ENCODE results near the gene FAM187B.

FAM187B gene

DNA sequence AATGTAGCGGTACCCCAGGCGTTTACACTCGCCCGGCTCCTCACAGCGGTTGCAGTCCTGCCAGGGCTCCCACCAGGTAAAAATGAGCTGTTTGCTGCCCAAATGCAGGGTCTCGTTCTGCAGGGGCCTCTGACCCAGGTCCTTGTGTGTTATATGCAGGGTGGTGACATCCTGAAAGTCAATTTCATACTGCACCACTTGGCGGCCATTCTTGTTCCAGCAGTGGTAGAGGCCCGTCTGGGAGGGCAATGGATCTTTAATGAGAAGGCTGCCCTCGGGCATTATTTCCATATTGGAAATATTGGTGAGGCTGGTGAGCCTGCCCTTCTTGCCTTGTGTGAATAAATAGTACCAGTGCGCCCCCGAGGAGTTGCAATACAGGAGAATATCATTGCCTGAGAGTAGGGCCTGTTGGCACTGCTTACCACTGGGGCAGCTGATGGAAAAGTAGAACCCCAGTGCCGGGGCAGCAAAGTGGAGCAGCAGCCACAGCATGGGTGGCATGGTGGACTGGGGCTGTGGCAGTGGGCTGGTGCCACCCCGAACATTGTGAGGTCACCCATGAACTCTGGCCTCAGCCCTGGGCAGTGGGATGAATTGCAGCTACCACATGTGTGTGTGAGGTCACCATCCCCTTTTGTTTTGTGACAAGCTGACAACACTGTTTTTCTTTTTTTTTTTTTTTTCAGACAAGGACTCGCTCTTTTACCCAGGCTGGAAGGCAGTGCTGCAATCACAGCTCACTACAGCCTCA is at the start of gene FAM187B:
FAM187B (minus strand) TSS at position 563 of the 754 bp plus-strand sequence; CDS start at position 504, 59 bp downstream.
- H3K27me3 ChIP-seq (ENCODE audit: low read depth): no peaks in the 10 kb centered on the region
- H3K4me3 ChIP-seq: no peak within 1 kb of the TSS
- DNase-seq (ENCODE audit: low spot score in 2 of 2): no peak
- no peaks in the 10 kb centered on the region for H3K36me3 ChIP-seq (replicated peaks)
- peaks cover 7% of the 10 kb centered on the region for H3K4me1 ChIP-seq
- in situ Hi-C loops (cut with MboI; ENCODE audit: low sequenced_read_pairs): no loop called here
- H3K9me3 ChIP-seq: no peaks in the 10 kb centered on the region

DNA sequence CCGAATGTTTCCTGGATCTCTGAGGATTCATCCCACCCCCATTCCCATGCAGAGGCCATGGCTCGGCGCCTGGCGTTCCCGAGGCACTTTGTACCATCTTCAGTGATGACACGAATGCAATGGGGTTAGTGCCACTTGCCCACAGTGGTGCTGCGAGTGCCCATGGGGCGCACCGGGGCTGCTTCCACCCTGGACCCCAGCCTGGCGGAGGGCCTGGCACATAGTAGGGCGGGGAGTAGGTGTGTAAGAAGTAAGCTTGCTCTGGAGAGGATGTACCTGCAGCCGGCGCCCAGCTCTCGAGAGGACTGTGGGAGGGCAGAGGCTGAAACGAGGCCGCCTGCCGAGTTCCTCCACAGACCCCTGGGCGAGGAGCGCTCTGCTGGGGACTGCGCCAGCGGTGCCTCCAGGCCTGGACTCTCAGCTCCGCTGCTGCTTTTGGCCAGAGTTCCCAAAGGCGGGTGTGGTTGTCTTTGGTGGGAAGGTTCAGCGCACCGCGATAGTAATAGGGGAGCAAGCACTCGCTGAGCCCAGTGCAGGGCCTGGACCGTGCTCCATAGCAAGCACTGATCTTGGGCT is 48.3 kb upstream of the FAM187B start:
- H3K4me1 ChIP-seq: no peaks in the 10 kb centered on the region
- no peak overlapping the region for H3K4me3 ChIP-seq
- no peaks in the 10 kb centered on the region for H3K9me3 ChIP-seq
- in situ Hi-C loops (cut with MboI; ENCODE audit: low sequenced_read_pairs): no loop called here
- peaks cover 27% of the 10 kb centered on the region for H3K36me3 ChIP-seq (replicated peaks)
- peaks cover 3% of the 10 kb centered on the region for H3K27me3 ChIP-seq (ENCODE audit: low read depth)
- no peak for DNase-seq (ENCODE audit: low spot score in 2 of 2)

DNA sequence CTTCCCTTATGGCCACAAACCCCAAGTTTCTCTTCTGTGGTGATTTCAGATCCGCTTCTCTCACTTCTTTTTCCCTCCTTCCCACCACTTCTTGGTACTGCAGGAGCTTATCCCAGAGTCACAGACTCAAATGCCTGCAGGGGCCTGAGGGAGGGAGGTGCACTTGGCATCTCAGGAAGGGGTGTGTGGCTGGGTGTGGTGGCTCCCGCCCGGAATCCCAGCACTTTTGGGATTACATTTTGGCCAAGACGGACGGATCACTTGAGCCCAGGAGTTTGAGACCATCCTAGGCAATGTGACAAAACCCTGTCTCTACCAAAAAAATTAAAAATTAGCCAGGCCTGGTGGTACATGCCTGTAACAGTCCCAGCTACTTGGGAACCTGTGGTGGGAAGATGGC is 45.8 kb upstream of the FAM187B start:
- no peaks in the 10 kb centered on the region for H3K4me1 ChIP-seq
- H3K27me3 ChIP-seq (ENCODE audit: low read depth): no peaks in the 10 kb centered on the region
- no peak overlapping the region for H3K4me3 ChIP-seq
- in situ Hi-C loops (cut with MboI; ENCODE audit: low sequenced_read_pairs): no loop called here
- H3K36me3 ChIP-seq (replicated peaks): peaks cover 46% of the 10 kb centered on the region
- no peak for DNase-seq (ENCODE audit: low spot score in 2 of 2)
- H3K9me3 ChIP-seq: no peaks in the 10 kb centered on the region

DNA sequence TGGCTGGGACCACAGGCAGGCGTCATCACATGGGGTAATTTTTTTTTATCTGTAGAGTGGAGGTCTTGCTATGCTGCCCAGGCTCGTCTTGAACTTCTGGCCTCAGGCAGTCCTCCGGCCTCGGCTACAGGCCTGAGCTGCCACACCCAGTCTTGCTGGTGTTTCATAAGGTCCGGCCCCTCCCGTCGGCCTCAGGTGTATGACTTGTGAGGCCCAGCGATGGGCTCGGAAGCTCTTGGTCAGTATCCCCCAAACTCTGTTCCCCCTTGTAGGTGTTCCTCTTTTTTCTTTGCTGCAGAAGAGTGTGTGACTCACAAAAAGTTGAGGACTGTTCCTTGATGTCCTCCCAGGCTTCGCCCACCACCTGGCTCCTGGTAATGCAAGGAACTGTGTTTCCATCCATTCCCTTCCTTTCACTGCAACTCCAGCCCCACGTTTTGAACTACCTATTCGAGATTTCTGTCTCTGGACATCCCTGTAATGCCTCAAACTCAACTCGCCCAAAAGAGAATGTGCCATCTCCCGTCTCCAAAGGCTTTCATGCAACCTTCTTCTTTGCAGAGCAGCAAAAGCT is 45.2 kb upstream of the FAM187B start:
- in situ Hi-C loops (cut with MboI; ENCODE audit: low sequenced_read_pairs): no loop called here
- Histone ChIP-seq H3K36me3 (replicated peaks) (peaks cover 46% of the 10 kb centered on the region), H3K27me3 (ENCODE audit: low read depth) (no peaks in the 10 kb centered on the region), H3K9me3 (no peaks in the 10 kb centered on the region), H3K4me1 (no peaks in the 10 kb centered on the region), H3K4me3 (no peak overlapping the region)
- no peak for DNase-seq (ENCODE audit: low spot score in 2 of 2)

DNA sequence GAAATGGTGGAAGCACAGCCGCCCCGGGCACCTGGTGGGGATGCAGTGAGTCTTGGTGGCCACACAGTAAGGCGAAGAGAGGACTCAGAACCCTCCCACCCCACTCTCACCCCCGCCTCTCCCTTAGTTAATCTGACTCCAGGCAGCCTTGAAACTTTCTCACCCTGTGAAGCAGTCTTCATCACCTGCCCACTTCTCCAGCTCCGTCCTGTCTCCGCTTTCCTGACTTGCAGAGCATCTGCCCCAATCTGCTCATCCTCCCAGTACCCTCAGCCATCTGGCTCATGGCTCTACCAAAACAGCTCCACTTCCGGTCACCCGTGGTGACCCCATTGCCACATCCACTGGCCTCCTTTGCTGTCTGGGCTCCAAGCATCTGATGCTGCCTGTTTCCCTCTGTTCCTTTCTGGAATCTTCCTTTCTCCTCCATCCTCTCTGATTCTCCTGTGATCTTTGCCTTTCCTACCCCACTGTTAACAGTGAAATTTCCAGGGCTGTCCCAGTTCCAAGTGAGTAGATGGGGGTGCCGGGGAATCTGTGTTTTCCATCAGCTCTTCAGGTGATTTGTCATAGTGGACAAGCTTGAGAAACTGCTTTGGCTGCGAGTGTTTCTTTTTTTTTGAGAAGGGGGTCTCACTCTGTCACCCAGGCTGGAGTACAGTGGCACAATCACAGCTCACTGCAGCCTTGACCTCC is 44.6 kb upstream of the FAM187B start:
- Histone ChIP-seq H3K36me3 (replicated peaks) (peaks cover 46% of the 10 kb centered on the region), H3K4me1 (no peaks in the 10 kb centered on the region), H3K9me3 (no peaks in the 10 kb centered on the region), H3K27me3 (ENCODE audit: low read depth) (no peaks in the 10 kb centered on the region), H3K4me3 (no peak overlapping the region)
- in situ Hi-C loops (cut with MboI; ENCODE audit: low sequenced_read_pairs): no loop called here
- DNase-seq (ENCODE audit: low spot score in 2 of 2): no peak

DNA sequence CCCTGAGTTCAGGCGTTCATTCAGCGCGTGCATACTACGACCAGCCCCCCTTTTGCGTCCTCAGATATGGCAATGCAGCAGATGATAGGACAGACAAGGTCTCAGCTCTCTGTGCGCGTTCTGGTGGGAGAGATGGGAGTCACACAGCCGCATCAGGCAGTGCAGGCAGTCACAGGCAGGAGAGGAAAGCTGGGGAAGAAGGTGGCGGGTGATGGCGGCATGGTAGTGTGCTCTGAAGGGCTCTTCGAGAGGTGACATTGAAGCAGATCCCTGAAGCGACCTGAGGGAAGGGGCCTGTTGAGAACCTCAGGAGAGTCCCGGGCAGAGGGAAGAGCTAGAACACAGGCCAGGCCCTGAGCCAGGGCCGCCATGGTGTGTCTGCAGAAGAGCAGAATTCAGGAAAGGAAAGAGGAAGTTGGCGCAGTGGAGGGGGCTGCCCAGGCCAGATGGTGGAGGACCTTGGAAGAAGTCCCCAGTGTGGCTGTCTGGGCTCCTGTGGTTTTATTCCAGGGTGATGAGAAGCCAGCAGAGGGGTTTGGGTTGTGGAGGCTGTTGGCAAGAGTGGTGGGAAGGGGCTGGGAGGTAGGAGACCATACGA is 43.7 kb upstream of the FAM187B start:
- Histone ChIP-seq H3K4me1 (no peaks in the 10 kb centered on the region), H3K27me3 (ENCODE audit: low read depth) (no peaks in the 10 kb centered on the region), H3K4me3 (no peak overlapping the region), H3K9me3 (no peaks in the 10 kb centered on the region), H3K36me3 (replicated peaks) (peaks cover 49% of the 10 kb centered on the region)
- no peak for DNase-seq (ENCODE audit: low spot score in 2 of 2)
- in situ Hi-C loops (cut with MboI; ENCODE audit: low sequenced_read_pairs): no loop called here

DNA sequence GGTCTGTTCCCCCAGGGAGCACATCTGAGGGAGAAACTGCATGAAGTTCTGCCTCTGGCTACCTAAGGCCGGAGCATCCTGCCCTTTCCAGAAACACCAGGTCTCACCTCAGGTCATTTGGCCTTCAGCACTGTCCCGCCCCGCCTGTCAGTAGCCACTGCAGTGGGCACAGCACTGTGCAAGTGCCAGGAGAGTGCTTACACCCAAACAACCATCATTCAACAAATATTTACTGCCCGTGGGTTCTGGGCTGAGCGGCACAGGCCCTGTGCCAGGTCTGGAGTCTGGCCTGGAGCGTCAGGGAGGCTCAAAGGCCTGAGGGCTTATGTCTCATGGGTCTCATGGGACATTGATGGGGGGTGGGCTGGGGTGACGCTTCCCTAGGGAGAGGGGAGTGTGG is 43.0 kb upstream of the FAM187B start:
- no peak for DNase-seq (ENCODE audit: low spot score in 2 of 2)
- Histone ChIP-seq H3K4me3 (no peak overlapping the region), H3K4me1 (peaks cover 4% of the 10 kb centered on the region), H3K27me3 (ENCODE audit: low read depth) (no peaks in the 10 kb centered on the region), H3K9me3 (no peaks in the 10 kb centered on the region), H3K36me3 (replicated peaks) (peaks cover 55% of the 10 kb centered on the region)
- in situ Hi-C loops (cut with MboI; ENCODE audit: low sequenced_read_pairs): no loop called here

DNA sequence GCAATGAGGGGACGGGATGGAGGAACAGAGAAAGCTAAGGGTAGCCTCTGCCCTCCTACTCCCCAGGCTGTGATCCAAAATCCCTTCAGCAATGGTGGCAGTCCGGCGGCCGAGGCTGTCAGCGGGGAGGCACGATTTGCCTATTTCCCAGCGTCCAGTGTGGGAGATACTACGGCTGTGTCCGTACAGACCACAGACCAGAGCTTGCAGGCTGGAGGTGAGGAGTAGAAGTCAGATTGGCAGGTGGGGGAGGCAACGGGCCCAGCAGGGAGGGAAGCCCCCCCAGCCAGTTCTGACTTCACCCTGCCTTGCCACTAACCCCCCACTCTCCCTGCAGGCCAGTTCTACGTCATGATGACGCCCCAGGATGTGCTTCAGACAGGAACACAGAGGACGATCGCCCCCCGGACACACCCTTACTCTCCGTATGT is 41.9 kb upstream of the FAM187B start:
- Histone ChIP-seq H3K4me3 (no peak overlapping the region; the same call in 1 of the 2 replicates), H3K27me3 (ENCODE audit: low read depth) (no peaks in the 10 kb centered on the region), H3K4me1 (peaks cover 4% of the 10 kb centered on the region), H3K9me3 (no peaks in the 10 kb centered on the region), H3K36me3 (replicated peaks) (peaks cover 64% of the 10 kb centered on the region)
- in situ Hi-C loops (cut with MboI; ENCODE audit: low sequenced_read_pairs): no loop called here
- no peak for DNase-seq (ENCODE audit: low spot score in 2 of 2)

DNA sequence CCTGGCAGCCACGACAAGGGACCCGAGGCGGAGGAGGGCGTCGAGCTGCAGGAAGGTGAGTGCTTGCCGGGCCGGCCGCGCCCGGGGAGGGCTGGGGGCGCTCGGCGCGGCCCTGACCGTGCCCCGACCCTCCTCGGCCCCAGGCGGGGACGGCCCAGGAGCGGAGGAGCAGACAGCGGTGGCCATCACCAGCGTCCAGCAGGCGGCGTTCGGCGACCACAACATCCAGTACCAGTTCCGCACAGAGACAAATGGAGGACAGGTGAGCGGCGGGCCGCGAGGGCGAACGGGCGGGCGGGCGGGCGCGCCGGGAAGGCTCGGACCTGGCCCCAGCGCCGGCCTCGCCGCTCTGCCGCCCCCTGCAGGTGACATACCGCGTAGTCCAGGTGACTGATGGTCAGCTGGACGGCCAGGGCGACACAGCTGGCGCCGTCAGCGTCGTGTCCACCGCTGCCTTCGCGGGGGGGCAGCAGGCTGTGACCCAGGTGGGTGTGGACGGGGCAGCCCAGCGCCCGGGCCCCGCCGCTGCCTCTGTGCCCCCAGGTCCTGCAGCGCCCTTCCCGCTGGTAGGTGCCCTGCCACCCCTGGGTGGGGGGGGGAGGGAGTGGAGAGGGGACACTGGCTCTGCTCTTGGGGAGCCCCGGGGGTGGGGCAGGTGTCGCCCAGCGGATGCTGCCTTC is 41.0 kb upstream of the FAM187B start:
- peak; percentile 49 to 90 for DNase-seq (ENCODE audit: low spot score in 2 of 2)
- in situ Hi-C loops (cut with MboI; ENCODE audit: low sequenced_read_pairs): no loop called here

DNA sequence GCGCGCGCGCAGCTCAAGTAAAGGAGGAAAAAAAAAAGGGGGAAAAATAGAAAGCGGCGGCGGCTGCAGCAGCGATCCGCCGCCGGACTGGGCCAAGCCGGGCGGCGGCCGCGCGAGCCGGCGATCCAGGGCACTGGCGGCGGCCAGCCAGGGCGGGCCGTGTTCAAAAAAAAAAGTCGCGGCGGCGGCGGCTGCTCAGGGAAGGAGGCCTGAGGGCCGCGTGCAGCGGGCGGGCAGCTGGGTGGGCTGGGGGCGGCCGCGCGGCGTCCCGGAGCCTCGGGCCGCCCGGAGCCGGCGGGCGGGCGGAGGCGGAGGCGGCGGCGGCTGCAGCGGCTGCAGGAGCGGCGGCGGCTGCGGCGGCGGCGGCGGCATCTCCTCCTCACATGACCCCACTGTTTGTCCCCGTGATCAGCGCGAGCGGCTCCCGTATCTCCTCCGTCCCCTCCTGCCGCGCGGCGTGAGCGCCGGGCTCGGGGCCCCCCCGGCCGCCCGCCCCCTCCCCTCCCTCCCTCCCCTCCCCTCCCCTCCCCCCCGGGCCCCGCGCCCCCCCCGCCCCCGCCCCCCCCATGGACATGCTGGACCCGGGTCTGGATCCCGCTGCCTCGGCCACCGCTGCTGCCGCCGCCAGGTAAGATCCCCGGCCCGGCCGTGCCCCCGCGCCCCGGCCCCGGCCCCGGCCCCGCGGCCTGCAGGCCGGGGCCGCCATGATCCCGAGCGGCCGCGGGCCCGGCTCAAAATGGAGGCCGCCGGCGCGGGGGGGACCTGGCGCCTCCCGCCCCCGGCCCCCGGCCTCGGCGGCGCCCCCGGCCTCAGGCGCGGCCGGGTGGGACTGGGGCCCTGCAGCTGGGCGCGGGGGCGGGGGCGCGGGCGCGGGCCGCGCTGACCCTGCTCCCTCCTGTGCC is 40.2 kb upstream of the FAM187B start, which contains the start of gene USF2:
USF2 (plus strand) TSS at position 427 of the 902 bp plus-strand sequence; CDS start at position 567, 140 bp downstream.
- no peaks in the 10 kb centered on the region for H3K9me3 ChIP-seq
- H3K4me3 ChIP-seq: peak within 1 kb of the TSS; percentile 69
- in situ Hi-C loops (cut with MboI; ENCODE audit: low sequenced_read_pairs): no loop called here
- peaks cover 67% of the 10 kb centered on the region for H3K36me3 ChIP-seq (replicated peaks)
- no peaks in the 10 kb centered on the region for H3K27me3 ChIP-seq (ENCODE audit: low read depth)
- DNase-seq (ENCODE audit: low spot score in 2 of 2): peak; percentile 61 to 84
- H3K4me1 ChIP-seq: peaks cover 4% of the 10 kb centered on the region

More for the DNA sequence above, 41.0 kb upstream of the FAM187B start:
- H3K9me3 ChIP-seq: no peaks in the 10 kb centered on the region
- no peaks in the 10 kb centered on the region for H3K27me3 ChIP-seq (ENCODE audit: low read depth)
- H3K36me3 ChIP-seq (replicated peaks): peaks cover 66% of the 10 kb centered on the region
- H3K4me1 ChIP-seq: peaks cover 4% of the 10 kb centered on the region
- H3K4me3 ChIP-seq: peak overlapping the region; percentile 33

DNA sequence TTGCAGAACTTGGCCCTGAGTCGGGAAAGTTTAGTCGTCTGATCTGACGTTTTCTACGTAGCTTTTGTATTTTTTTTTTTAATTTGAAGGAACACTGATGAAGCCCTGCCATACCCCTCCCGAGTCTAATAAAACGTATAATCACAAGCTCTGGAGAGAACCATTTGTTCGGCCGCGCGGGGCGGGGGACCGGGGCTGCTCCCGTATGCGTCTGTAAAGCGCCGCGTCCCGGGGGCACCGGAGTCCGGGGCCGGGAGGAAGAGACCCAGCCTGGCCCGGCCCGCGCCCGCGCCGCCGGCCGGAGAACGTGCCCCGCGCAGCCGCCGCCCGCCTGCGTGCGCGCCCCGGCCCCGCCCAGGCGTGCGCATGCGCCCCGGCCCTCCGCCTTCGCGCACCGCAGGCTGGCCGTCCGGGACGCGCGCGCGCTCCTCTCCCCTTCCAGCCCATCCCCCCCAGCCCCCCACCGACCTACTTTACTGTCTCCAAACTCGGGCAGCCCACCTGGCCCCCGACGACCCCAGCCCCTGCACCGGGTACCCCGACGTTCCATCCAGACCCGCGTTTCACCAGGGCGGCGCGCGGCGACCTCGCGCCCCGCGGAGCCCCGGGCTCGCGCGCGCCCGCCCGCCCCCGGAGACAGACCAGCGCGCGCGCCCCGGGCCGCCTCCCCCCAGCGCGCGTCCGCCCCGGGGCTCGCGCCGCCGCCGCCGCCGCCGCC is 39.4 kb upstream of the FAM187B start:
- peak; percentile 57 to 72 for DNase-seq (ENCODE audit: low spot score in 2 of 2)
- peaks cover 4% of the 10 kb centered on the region for H3K4me1 ChIP-seq
- in situ Hi-C loops (cut with MboI; ENCODE audit: low sequenced_read_pairs): no loop called here
- no peaks in the 10 kb centered on the region for H3K27me3 ChIP-seq (ENCODE audit: low read depth)
- H3K9me3 ChIP-seq: no peaks in the 10 kb centered on the region
- peaks cover 62% of the 10 kb centered on the region for H3K36me3 ChIP-seq (replicated peaks)
- H3K4me3 ChIP-seq: peak overlapping the region; percentile 69

DNA sequence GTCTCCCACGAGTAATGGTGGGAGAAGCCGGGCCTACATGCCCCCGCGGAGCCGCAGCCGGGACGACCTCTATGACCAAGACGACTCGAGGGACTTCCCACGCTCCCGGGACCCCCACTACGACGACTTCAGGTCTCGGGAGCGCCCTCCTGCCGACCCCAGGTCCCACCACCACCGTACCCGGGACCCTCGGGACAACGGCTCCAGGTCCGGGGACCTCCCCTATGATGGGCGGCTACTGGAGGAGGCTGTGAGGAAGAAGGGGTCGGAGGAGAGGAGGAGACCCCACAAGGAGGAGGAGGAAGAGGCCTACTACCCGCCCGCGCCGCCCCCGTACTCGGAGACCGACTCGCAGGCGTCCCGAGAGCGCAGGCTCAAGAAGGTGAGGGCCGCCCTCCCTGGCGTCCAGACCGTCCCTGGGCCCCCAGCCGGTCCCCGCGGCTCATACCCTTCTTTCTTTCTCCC is 38.8 kb upstream of the FAM187B start:
- Histone ChIP-seq H3K36me3 (replicated peaks) (peaks cover 67% of the 10 kb centered on the region), H3K4me1 (peaks cover 4% of the 10 kb centered on the region), H3K27me3 (ENCODE audit: low read depth) (no peaks in the 10 kb centered on the region), H3K4me3 (peak overlapping the region; percentile 69), H3K9me3 (no peaks in the 10 kb centered on the region)
- DNase-seq (ENCODE audit: low spot score in 2 of 2): peak in 1 of 2 experiments; percentile 49
- in situ Hi-C loops (cut with MboI; ENCODE audit: low sequenced_read_pairs): no loop called here
